ENCODE results near the gene ITPRID2.

Gene ITPRID2

DNA sequence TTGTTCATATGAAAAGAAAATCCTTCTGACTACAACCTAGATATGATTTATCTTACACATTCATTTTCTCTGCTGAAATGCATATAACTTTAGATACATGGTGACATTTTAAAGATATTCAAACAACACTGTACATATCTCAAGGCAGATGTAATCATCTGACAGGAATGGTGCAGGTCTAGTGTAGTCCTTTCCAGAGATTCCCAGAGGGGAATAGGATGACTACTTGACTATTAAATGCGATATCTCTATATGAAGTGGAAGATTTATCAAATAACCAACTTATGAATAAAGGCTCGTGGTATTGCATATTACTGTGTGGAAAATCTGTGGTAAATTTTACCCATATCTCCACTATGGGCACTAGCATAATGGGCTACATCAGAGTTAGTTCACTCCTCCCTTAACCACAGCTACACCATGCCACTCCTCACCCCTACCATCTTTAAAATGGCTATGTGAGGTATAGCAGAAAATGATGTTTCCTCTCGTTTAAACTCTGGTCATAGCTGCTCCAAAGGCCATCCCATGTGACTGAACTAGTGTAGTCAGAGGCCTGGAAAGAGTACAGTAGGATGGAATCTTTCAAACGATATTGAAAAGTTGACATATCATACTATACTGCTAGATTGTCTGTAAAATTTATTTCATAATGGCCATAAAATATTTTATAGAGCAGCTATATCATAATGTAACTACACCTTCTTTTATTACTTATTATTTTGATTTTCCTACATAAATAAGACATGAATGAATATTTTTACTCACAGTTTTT is 9.1 kb upstream of the ITPRID2 start:
- no peak for DNase-seq

DNA sequence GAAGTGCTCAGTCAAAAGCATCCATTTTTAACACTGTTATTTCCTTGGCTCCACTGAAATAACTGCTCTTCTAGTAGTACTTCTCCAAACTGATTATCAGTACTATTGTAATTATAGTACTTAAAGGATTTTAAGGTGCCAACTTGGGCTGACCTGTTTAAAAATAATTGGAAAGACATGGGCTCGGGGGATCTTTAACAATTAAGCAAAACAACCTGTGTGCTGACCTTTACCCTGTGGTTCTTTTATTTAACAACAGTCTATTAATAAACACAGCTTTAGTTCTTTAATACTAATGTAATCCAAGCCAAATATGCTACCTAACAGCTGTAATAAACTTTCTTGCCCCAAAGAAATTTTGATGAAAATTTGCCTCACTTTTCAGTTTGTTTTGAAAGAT is 6.9 kb upstream of the ITPRID2 start:
- DNase-seq, result no peak

DNA sequence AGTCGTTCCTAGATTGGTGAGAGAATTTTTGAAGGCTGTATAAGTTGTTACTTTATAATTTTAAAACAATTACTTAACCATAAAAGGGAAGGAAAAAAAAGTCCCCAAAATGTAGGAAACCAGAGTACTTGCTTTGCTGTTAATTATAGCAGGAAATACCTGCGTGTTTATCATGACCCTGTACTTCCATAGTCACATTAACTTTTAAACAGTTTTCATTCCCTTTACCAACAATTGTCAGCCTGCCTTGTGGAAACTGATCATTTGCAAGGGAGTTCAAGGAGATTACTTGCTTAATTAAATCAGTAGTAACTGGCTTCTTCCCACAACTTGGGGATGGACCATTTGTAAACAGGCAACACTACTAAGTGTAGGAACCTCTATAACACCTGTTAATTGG is 6.4 kb upstream of the ITPRID2 start:
- DNase-seq, result no peak

DNA sequence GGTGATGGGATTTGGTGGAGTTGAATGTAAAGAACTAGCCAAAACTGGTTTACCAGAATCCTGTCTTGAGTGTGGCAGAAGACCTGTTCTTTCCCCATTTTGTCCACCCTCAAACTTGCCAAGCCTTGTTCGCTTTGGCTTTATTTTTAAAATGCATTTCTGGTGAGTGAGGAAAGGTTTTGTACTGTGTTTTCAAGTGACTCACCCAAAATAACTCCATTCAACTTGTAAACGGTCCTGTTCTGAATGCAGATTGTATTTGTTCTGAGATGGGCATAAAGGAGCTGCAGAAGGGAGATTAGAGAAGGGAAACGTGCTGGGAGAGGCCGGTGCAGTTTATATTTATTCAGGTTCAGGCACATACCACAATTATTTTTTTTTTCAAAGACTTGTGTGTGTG is 5.3 kb upstream of the ITPRID2 start:
- no peak for DNase-seq

DNA sequence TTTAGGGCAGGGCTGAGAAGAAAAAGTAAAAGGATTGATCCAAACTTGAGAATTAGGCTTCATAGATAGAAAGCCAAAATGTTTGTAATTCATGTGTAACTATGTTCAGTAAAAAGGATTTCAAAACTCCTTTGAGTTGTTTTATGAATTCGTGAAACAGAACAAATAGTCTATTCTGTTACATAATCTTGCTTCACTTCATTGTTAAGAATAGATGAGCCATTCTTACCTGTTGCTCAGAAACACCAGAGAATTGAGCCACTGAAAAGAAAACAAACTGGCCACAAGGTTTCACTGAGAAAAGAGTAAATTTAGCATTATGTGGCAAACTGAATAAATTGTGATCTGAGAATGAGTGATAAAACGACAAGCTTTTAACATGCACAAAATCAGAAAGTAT is 4.5 kb upstream of the ITPRID2 start:
- DNase-seq, result no peak

DNA sequence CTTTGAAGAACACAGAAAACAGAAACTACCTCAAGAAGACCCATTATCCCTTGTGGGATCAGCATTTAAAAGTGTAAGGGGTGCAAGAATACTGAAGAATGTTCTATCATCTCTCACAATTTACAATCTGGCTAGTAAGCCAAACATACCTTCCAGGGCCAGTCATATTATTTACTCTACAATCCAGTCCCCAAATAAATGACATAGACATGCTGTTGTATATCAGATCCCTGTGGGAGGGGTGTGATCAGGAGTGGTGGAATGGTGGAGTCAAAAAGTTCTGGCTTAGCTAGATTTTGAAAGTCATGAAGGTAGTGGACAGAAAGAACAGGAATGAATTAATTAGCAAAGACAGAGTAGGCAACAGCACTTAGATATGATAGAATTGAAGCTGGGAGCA is 1.8 kb upstream of the ITPRID2 start:
- no peak for DNase-seq

DNA sequence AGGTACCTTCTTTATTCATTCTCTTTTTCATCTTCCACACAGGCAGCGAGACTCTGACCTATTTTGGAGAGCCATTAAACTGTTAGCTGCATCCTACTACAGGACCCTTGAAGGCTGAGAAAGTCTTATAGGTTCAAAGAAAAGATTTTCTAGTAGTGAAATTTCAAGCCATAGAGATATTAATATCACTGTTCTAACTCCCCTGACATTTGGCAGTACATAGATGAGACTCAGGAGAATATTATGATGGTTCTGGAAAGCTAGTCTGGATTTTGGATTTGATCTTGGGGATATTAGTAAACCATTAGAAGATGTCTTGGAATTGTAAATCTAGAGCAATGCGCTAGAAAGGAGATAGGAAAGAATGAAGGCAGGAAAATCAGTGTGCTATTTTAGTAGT is 1.3 kb upstream of the ITPRID2 start:
- no peak for DNase-seq

DNA sequence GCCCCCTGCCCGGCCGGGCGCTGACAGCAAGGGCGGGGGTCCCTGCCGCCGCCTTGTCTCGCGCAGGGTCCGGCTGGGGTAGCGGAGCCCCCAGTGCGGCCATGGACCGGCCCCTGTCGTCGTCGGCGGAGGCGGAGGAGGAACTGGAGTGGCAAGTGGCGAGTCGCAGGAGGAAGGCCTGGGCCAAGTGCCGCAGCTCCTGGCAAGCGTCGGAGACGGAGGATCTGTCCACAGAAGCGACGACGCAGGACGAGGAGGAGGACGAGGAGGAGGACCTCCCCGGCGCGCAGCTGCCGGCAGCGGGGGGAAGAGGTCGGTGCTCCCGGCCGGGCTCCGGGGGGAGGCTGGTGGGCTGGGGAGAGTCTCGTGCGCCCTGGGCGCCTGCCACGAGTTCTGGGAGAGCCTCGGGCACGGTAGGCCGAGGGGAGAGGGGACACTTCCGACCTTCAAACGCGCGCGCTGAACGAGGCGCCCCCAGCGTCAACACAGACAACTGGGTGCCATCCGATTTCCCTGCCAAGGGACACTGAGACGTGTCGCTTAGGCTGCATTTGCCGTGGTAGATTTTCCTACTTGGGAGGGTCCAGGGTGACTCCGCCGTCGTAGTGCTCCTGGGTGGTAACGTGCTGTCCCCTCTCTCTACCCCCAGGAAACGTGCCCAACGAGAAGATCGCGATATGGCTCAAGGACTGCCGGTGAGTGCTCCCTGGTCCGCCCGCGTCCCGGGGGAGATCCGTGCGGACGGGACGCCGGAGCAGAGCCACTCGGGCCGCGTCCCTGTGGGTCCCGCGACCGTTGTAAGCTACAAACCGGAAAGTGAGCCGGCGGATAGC is 652 bp downstream of the ITPRID2 start:
- peak; percentile 63 for DNase-seq

DNA sequence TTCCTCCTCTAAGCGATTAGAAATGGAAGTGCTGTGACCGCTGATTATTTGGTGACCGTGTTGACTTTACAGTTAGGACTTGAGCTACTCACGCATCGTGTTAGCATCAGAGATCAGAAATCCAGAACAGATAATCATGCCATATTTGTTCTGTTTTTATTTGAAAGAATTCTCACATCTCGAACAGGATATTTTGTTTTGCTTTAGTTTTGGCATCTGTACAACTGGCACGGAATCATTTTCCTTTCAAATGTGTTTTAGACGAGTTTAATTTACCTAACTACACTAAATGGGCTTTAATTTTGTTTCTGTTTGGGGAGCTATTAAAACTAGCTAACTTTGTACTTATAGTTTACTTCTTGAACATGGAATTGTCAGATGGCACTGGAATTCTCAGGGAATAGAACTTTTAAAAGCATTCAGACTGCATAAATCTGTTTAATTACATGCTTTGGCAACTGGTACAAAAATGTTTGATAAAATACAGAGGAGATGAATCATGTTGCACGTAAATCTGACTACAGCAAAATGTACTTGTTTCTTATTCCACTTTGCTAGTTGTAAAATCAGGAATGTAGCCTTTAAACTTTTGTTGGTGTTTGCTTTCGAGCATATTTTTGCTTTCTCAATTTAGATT is 1.4 kb downstream of the ITPRID2 start:
- DNase-seq, result no peak

DNA sequence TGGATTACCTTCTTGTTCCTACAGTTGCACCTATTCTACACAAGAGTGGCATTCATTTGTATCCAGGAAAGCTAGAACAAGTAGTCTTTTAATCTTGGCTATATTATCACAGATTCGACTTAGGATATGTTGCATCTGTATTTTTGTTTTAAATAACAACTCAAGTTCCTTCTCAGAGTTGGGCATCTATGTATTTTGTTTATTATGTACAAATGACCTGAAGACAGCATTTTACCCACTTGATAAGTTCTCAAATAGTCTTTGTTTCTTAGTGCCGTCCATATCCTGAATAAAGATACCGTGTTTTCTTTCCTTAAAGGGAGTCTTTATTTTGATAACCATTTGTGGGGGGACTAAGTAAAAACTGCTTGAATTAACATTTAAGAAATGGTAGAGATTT is 2.9 kb downstream of the ITPRID2 start:
- DNase-seq, result no peak

DNA sequence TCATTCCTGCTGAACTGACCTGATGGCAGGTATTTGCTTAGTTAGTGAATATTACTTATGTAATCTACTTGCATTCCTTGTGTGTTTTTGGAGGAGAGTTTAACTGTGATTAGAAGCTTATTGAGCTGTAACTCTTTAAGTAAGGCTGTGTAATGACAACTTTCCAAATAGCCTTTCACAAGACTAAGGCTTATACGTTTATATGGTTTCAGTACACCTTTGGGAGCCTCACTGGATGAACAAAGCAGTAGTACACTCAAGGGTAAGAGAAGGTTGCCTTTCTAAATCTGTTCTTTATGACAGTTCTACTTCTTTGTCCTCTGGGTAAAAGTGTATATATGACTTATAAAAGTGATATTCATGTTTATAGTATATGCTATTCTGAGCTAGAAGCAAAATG is 4.3 kb downstream of the ITPRID2 start:
- no peak for DNase-seq

DNA sequence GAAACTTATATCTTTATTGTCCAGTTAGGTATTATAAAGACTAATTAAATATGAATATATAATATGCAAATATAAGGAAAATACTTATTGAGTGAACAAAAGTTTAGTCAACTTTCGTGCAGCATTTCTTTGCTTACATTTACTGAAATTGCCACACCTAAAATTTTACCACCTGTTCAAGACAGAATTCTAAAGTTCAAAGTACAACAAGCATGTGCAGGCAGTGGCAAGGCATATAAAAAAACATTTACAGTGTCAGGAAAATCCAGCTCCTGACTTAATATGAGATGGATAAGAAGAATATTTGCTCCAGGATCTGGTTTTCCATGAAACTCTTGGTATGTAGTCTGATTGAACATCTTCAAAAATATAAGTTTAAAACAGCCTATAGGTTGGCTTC is 4.8 kb downstream of the ITPRID2 start:
- DNase-seq, result no peak

DNA sequence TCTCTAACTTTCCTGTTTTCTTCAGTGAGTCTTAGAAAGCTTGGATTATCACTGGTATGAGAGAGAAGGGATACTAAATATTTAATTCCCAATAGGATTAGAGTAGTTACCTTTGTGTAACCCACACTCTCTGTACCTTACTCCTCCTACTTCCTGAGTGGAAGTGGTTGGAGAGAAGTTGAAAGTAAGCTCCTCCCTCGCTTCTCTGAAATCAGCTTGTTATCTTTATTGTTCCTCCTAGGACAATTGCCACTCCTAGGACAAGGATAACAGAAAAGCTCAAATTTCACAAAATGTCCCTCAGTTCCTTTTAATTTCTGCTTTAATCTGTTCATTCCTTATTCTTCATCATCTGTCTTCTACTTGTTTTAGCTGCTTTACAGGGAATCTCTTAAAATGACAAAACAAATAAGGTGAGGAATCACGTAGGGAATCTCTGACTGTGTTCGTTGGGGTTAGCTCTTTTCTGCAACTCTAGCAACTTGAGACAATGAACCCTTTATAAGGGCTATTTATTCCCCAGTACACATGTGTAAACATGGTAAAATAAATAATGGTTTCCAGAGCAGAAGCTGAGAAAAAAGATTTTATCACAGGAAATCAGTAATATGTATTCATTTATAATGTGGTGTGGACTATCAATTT is 8.6 kb downstream of the ITPRID2 start:
- no peak for DNase-seq

DNA sequence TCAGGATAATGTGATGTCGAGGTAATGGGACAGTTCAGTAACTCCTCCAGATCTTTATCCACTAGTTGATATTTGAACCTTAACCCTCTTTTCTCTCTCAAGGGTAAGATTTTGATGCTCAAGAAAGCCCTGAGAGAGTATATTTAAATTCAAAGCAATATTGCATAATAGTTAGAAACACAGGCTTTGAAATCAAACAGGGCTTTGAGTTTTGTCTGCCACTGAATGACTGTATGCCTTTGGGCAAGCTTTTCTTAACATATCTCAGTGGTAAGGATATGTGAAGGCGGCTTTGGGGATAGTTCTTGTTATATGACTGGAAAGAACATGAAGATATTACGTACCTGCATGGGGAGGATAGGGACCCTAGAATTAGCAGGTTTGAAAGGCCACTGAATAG is 11.1 kb downstream of the ITPRID2 start:
- no peak for DNase-seq

DNA sequence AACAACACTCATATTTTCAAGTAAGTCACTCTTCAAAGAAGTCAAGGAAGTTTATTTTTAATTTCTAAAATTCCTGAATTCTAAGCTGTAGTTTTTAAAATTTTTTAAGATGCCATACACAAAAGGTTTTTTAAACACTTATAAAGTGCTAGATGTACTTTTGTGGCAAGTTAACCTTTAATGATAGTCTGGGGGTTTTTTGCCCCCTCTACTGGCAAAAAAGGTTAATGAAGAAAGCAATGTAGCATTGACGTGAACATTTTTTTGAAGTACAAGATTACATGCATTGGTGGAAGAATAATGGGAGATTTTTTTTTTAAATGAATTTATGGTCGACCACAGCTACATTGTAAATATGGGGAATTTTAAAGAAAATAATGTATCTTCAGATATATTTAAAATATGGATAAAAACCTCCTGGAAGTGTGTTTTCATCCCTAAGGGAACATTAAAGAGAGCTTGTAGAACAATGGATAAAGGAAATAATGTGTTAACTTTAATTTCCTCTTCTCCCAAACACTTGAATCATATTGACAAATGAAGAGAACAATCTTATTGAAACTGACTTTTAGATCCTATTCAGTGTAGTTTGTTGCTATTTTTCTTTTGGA is 12.6 kb downstream of the ITPRID2 start:
- DNase-seq, result peak; percentile 17

DNA sequence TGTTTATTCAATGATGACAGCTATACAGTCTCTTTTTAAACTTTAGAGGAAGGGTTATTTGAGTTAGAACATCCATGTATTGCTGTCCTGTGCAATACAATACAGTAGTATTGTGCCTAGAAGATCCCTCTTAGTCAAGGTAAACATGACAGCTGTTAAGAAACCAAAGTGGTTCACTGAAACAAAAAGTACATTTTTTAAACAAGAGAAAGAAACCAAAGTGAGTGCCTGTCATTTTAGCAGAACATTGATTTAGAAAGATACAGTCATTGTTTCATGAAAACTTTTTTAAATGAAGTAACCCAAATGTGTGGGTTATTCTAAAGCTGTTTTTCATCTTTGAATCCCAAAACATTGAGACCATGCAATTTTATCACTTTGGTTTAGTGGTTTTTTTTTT is 15.5 kb downstream of the ITPRID2 start:
- DNase-seq, result peak; percentile 23

DNA sequence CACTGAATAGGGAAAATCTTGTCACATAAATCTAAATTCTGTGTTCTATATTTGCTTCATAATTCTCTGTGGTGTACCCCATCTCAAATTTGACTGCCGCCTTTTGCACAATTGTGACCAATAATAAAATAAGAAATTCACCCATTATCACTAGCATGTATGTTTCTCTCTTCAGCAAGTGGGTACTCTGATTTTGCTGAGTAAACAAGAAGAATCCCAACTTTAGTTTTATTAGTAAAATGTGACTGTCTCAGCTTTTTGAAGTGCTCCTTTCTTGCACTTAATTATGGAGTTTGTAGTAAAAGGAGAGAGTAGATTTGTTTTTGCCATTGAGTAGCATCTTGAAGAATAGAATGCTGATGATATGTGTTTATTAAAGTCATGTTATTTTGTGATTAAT is 16.1 kb downstream of the ITPRID2 start:
- DNase-seq, result no peak

DNA sequence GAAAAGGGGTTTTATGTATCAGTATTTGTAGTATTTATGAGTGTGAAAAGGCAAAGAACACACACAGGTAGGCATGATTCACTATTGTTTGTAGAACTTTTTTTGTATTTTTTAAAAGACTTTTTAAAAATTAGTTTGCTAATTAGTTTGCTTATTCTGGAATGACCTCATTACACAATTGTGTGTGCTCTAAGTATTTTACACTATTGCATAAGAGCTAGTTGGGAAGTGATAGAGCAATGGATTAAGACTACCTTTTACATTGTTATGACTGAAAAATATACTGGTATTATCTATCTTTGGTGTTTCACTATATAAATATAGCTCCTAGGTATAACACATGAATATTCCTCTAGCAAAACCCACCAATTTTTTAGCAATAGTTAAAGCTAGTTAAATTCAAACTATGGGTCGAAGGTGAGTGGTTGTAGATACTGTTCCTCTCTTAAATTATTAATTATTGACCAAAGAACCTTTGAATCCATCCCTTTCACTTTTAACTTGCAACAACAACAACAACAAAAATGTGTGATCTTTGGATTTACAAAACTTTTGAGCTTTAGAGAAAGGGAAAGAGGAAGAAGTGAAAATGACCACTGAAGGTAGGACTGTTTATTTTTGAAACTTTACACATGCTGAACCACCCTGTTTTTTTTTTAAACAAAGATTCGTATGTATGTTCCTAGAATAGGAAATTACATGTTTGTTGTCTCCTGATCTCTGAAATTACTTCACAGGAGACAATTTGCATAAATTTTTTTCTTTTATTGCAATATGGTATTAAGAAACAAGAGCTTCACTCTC is 18.7 kb downstream of the ITPRID2 start:
- no peak for DNase-seq

DNA sequence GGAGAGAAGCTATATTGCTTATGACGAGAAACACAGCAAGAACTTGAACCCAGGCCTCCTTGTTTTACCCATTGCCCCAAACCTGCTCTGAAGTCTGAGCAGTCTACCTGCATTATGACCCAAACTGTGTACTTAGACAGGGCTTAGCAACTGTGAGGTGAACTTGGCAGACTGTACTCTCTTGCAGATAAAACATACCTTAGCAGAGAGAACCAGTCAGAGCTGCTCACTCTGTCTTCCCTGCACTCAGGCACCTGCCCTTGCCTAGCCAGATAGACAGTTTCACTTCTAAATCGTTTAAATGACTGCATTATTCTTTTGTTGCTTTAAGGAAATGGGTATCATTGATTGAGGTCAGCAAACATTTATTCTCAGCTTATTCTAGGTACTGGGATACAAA is 20.3 kb downstream of the ITPRID2 start:
- no peak for DNase-seq

DNA sequence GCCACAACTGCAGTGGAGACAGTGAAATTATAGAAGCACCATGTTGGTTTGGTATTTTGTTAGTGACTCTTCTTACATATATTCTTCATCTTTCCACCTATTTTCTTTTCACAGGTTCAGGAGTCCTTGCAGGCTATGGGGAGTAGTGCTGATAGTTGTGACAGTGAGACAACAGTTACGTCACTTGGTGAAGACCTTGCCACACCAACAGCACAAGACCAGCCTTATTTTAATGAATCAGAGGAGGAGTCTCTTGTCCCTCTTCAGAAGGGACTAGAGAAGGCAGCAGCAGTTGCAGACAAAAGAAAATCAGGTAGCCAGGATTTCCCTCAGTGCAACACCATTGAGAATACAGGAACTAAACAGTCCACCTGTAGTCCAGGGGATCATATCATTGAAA is 23.6 kb downstream of the ITPRID2 start:
- no peak for DNase-seq

DNA sequence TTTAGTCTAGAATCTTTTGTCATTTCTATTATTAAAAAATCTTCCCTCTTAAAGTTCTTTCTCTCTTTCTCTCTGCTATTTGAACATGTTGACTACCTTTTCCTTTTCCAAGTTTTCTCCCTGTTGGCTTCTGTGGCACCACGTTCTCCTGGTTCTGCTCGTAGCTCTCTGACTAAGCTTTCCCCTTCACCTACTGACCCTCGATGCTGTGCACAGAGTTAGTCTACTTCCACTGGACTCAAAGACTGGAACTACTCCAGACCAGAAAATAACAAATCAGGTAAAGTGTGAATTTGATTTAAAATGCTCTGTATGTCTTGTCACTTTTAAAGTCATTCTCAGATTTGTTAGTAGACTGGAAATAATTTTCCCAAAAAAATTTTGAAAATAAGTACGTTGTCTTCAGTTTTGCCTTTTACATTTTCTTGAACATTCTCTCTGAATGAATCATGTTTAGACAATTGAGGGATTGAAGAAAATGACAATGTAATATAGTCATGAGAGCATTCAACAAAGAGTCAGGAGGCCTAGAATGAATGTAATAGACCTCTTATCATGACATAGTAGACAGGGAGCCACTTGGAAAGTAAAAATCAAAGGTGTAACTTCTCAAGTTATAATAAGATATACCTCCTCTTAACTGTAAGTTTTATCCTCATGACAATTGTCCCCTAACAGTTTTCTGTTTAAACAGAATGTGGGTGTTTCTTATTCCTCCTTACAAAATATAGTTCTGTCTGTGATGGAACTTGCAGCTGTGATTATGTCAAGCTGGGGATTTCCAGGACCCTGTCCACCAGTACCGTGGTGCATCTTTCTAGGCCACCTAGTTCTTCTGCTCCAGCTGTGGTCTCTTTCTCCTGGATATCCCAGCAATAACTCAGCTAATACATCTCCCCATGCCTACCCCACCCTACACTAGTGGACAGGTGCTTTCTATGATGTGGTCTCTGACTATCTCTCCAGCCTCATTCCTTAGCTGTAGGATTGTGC is 25.5 kb downstream of the ITPRID2 start:
- DNase-seq, result no peak
